H9 (cell line): ENCODE data around the gene MND1. TPM values are rescaled to one million over a fixed set of nuclear protein-coding genes. Genes with fewer than 3 reads are reported as not detected.

ENCODE experiments used
- DNase-seq: peaks from one replicate; pipeline ENCODE4 v3.0.0-alpha.2; 2017
- H2AFZ ChIP-seq: one replicate; pipeline ENCODE4 v1.6.1; 2013; ENCODE audit warnings: mild to moderate bottlenecking, low read length, control low read depth, moderate library complexity
- H2AK5ac ChIP-seq: 2 replicates; pipeline ENCODE4 v1.6.1; 2013; ENCODE audit warnings: low read length, control low read depth, mixed read lengths; ENCODE audit not compliant: insufficient read length
- H2BK120ac ChIP-seq: one replicate; pipeline ENCODE4 v1.6.1; 2013; ENCODE audit warnings: low read depth, mild to moderate bottlenecking, low read length, control low read depth, inconsistent platforms; ENCODE audit not compliant: poor library complexity, severe bottlenecking
- H2BK12ac ChIP-seq: 2 replicates; pipeline ENCODE4 v1.6.1; 2013; ENCODE audit warnings: low read length, control low read depth, mixed read lengths, low read depth; ENCODE audit not compliant: insufficient read length
- H2BK15ac ChIP-seq: 2 replicates; pipeline ENCODE4 v1.6.1; 2013; ENCODE audit warnings: low read depth, low read length, control low read depth
- H2BK20ac ChIP-seq: one replicate; pipeline ENCODE4 v1.6.1; 2013; ENCODE audit warnings: low read depth, mild to moderate bottlenecking, low read length, control low read depth, inconsistent platforms; ENCODE audit not compliant: poor library complexity, severe bottlenecking
- H2BK5ac ChIP-seq: 2 replicates; pipeline ENCODE4 v1.6.1; 2013; ENCODE audit warnings: low read length, control low read depth, mixed read lengths; ENCODE audit not compliant: insufficient read length
- H3K14ac ChIP-seq: 2 replicates; pipeline ENCODE4 v1.6.1; 2013; ENCODE audit warnings: low read length, control low read depth; ENCODE audit not compliant: insufficient read depth
- H3K18ac ChIP-seq: 2 replicates; pipeline ENCODE4 v1.6.1; 2013; ENCODE audit warnings: low read depth, mild to moderate bottlenecking, mixed read lengths, low read length, control low read depth; ENCODE audit not compliant: insufficient read length
- H3K23ac ChIP-seq: 2 replicates; pipeline ENCODE4 v1.6.1; 2013; ENCODE audit warnings: low read length, control low read depth, mixed read lengths, low read depth; ENCODE audit not compliant: insufficient read length
- H3K23me2 ChIP-seq: 2 replicates; pipeline ENCODE4 v1.6.1; 2013; ENCODE audit warnings: low read depth, mild to moderate bottlenecking, mixed read lengths, low read length, control low read depth; ENCODE audit not compliant: insufficient read length, poor library complexity, severe bottlenecking
- H3K27ac ChIP-seq: 2 replicates; pipeline ENCODE4 v1.5.1; 2013; ENCODE audit warnings: low read length, control low read depth, mixed read lengths, low read depth; ENCODE audit not compliant: insufficient read length
- H3K27me3 ChIP-seq: 2 replicates; pipeline ENCODE4 v1.6.1; 2013; ENCODE audit warnings: low read length, control low read depth, inconsistent platforms; ENCODE audit not compliant: insufficient read depth
- H3K4ac ChIP-seq: 2 replicates; pipeline ENCODE4 v1.6.1; 2013; ENCODE audit warnings: low read depth, mild to moderate bottlenecking, control low read depth, inconsistent platforms, low read length, moderate library complexity
- H3K4me1 ChIP-seq: 2 replicates; pipeline ENCODE4 v1.6.1; 2013; ENCODE audit warnings: low read length, control low read depth, inconsistent platforms; ENCODE audit not compliant: insufficient read depth
- H3K4me2 ChIP-seq: 2 replicates; pipeline ENCODE4 v1.6.1; 2013; ENCODE audit warnings: low read length, control low read depth, mixed read lengths; ENCODE audit not compliant: insufficient read length, insufficient read depth
- H3K56ac ChIP-seq: 2 replicates; pipeline ENCODE4 v1.6.1; 2013; ENCODE audit warnings: low read depth, mild to moderate bottlenecking, mixed read lengths, low read length, control low read depth; ENCODE audit not compliant: insufficient read length
- H3K79me1 ChIP-seq: 2 replicates; pipeline ENCODE4 v1.6.1; 2013; ENCODE audit warnings: low read depth, mild to moderate bottlenecking, moderate library complexity, low read length, control low read depth, inconsistent platforms; ENCODE audit not compliant: insufficient read depth, poor library complexity, severe bottlenecking
- H3K79me2 ChIP-seq: 2 replicates; pipeline ENCODE4 v1.6.1; 2013; ENCODE audit warnings: low read length, control low read depth, inconsistent platforms; ENCODE audit not compliant: insufficient read depth
- H3K9ac ChIP-seq: 2 replicates; pipeline ENCODE4 v1.6.1; 2013; ENCODE audit warnings: low read length, control low read depth, mixed read lengths; ENCODE audit not compliant: insufficient read length; ENCODE audit errors: extremely low read depth
- H3K9me3 ChIP-seq: one replicate; pipeline ENCODE4 v1.6.1; 2013; ENCODE audit warnings: low read depth, low read length, inconsistent platforms; ENCODE audit not compliant: control insufficient read depth
- H3T11ph ChIP-seq: one replicate; pipeline ENCODE4 v1.6.1; 2013; ENCODE audit warnings: mild to moderate bottlenecking, low read length, control low read depth, inconsistent platforms
- H4K20me1 ChIP-seq: one replicate; pipeline ENCODE4 v1.6.1; 2013; ENCODE audit not compliant: control insufficient read depth, insufficient read length, insufficient read depth
- H4K5ac ChIP-seq: 2 replicates; pipeline ENCODE4 v1.6.1; 2013; ENCODE audit warnings: low read depth, mild to moderate bottlenecking, mixed read lengths, low read length, control low read depth; ENCODE audit not compliant: insufficient read length
- H4K8ac ChIP-seq: replicated peaks from 2 replicates; pipeline ENCODE4 v1.6.1; 2013; ENCODE audit warnings: low read length, control low read depth, mixed read lengths, low read depth; ENCODE audit not compliant: insufficient read length
- H4K91ac ChIP-seq: 2 replicates; pipeline ENCODE4 v1.6.1; 2013; ENCODE audit warnings: low read depth, mild to moderate bottlenecking, moderate library complexity, mixed read lengths, low read length, control low read depth; ENCODE audit not compliant: insufficient read length
- H3K27ac Mint-ChIP-seq, 3 experiments: 2 replicates in 2 of 3; 3 replicates in 1 of 3; pipeline ENCODE4 v1.8.0; 2020 to 2021; ENCODE audit warnings: mixed read lengths in 3 of 3, mild to moderate bottlenecking in 1 of 3, moderate library complexity in 1 of 3
- H3K27me3 Mint-ChIP-seq: 2 replicates; pipeline ENCODE4 v1.8.0; 2021; ENCODE audit warnings: low read depth, mild to moderate bottlenecking, moderate library complexity, mixed read lengths
- H3K36me3 Mint-ChIP-seq, 3 experiments: 2 replicates in 2 of 3; 3 replicates in 1 of 3; pipeline ENCODE4 v1.8.0; 2020 to 2021; ENCODE audit warnings: low read depth in 3 of 3, mixed read lengths in 3 of 3; ENCODE audit not compliant: insufficient read depth in 1 of 3
- H3K4me1 Mint-ChIP-seq, 2 experiments: 2 replicates each; pipeline ENCODE4 v1.8.0; 2020; ENCODE audit warnings: mixed read lengths in 2 of 2
- H3K4me3 Mint-ChIP-seq, 2 experiments: 2 replicates in 1 of 2; 3 replicates in 1 of 2; pipeline ENCODE4 v1.8.0; 2020 to 2021; ENCODE audit warnings: mild to moderate bottlenecking in 2 of 2, mixed read lengths in 2 of 2, moderate library complexity in 1 of 2
- H3K9me3 Mint-ChIP-seq, 2 experiments: 2 replicates in 1 of 2; 3 replicates in 1 of 2; pipeline ENCODE4 v1.8.0; 2020; ENCODE audit warnings: mild to moderate bottlenecking in 2 of 2, mixed read lengths in 2 of 2, moderate library complexity in 1 of 2
- CTCF ChIP-seq: fragments of 200-600 bp; sonication (generic); conservative IDR thresholded peaks from 3 replicates; pipeline ENCODE4 v1.8.0; 2021; ENCODE audit warnings: antibody characterized with exemption, mild to moderate bottlenecking
- WGBS: extraction: QIAGEN DNeasy Blood & Tissue Kit; methylation state at CpG from one replicate; pipeline ENCODE4 v1.1.7; 2013; ENCODE audit warnings: missing lambda C conversion rate, low lambda C conversion rate, mixed read lengths; ENCODE audit not compliant: insufficient read length; ENCODE audit errors: extremely low coverage; 5-methylcytosine and 5-hydroxymethylcytosine counted together
- total RNA-seq: library from RNA; stranded (reverse); gene quantifications from 2 replicates; pipeline ENCODE4 v1.2.1, GENCODE V29; 2021

Gene MND1
- total RNA-seq, 1 experiment from 2014 or later, result 21.0 TPM

DNA sequence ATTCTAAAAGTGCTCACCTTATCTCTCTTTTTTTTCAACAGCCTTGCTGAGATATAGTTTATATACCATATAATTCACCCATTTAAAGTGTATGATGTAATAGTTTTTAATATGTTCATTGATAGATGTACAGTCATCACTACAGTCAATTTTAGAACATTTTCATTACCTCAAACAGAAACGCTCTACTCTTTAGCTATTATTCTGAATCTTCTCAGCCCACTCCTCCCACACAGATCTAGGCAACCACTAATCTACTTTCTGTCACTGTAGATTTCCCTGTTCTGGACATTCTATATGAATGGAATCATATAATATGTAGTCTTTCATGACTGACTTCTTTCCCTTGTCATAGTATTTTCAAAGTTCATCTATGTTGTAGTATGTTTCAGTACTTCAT lies 22.6 kb downstream of the MND1 start:
- Mint-ChIP-seq H3K4me3 (no peak overlapping the region), H3K27ac (no peak overlapping the region), H3K9me3 (no peaks in the 10 kb centered on the region), H3K27me3 (no peaks in the 10 kb centered on the region), H3K36me3 (peaks cover 40 to 71% (median 56%) of the 10 kb centered on the region in 3 experiments; a peak in 6 of 7 replicates), H3K4me1 (no peaks in the 10 kb centered on the region)
- TF ChIP-seq CTCF, result no peak
- no peaks in the 10 kb centered on the region for H3K27me3 ChIP-seq
- no peak overlapping the region for H3K9ac ChIP-seq
- H3K14ac ChIP-seq, result no peak overlapping the region
- no peak overlapping the region for H2AFZ ChIP-seq
- no peak overlapping the region for H4K5ac ChIP-seq
- H4K20me1 ChIP-seq, result no peaks in the 10 kb centered on the region
- no peaks in the 10 kb centered on the region for H3K23me2 ChIP-seq
- no peaks in the 10 kb centered on the region for H3K4me1 ChIP-seq
- H3K9me3 ChIP-seq, result no peaks in the 10 kb centered on the region
- no peak overlapping the region for H2AK5ac ChIP-seq
- no peak overlapping the region for H2BK12ac ChIP-seq
- H3K79me1 ChIP-seq, result no peaks in the 10 kb centered on the region
- H3K18ac ChIP-seq, result no peak overlapping the region
- H3K4me2 ChIP-seq, result no peak overlapping the region
- no peak overlapping the region for H2BK120ac ChIP-seq
- no peak overlapping the region for H3K23ac ChIP-seq
- no peak overlapping the region for H3T11ph ChIP-seq
- no peak overlapping the region for H2BK5ac ChIP-seq
- H2BK15ac ChIP-seq, result no peak overlapping the region
- no peak overlapping the region for H4K8ac ChIP-seq
- no peak overlapping the region for H3K56ac ChIP-seq
- no peak overlapping the region for H2BK20ac ChIP-seq
- H3K79me2 ChIP-seq, result no peaks in the 10 kb centered on the region
- no CpG with 5 or more reads among the region's 1 CpG for WGBS
- no peak overlapping the region for H3K4ac ChIP-seq
- H4K91ac ChIP-seq, result no peak overlapping the region
- no peak for DNase-seq
- H3K27ac ChIP-seq, result no peak overlapping the region
